Uterus (tissue), 2 donors: ENCODE data around the gene KRTAP5-11.

Experiments used
- POLR2A ChIP-seq, 2 donors: fragments of 450-650 bp; IDR thresholded peaks; one replicate each; pipeline ENCODE4 v1.6.1; 2016; ENCODE audit warnings: antibody characterized with exemption in 2 of 2, mild to moderate bottlenecking in 1 of 2, moderate library complexity in 1 of 2
- TF ChIP-seq, protein P1 (sequence below), 4 experiments: fragments of 200-600 bp in 2 of 4; fragments of 450-650 bp in 2 of 4; sonication (generic) in 2 of 4; IDR thresholded peaks; one replicate each; pipeline ENCODE4 v1.5.1; 2016 to 2019; ENCODE audit warnings: antibody characterized with exemption in 4 of 4, mild to moderate bottlenecking in 2 of 4, moderate library complexity in 1 of 4

DNA sequence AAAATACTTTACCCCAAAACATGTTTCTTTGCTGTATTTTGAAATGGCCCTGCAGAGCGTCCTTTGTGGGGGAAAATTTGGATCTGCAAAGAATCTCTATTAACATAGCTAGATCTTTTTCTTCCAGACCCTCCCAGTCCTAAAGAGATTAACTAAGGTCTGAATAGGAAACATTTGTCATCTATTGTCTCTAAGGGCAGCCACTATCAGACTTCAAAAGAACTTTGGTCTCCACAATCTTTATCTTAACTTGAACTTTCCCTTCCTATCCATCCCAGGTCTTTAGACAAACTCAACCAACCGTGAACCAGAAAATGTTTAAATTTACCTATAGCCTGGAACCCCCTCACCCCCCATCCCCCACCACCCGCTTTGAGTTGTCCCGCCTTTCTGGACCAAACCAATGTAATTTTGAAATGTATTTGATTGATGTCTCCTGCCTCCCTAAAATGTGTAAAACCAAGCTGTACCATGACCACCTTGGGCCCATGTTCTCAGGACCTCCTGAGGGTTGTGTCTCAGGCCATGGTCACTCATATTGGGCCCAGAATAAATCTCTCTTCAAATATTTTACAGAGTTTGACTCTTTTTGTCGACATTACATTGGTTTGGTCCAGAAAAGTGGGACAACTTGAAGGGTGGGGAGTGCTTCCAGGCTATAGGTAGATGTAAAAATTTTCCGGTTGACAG, 38.0 kb downstream of the KRTAP5-11 start:
- TF ChIP-seq, protein P1, sequence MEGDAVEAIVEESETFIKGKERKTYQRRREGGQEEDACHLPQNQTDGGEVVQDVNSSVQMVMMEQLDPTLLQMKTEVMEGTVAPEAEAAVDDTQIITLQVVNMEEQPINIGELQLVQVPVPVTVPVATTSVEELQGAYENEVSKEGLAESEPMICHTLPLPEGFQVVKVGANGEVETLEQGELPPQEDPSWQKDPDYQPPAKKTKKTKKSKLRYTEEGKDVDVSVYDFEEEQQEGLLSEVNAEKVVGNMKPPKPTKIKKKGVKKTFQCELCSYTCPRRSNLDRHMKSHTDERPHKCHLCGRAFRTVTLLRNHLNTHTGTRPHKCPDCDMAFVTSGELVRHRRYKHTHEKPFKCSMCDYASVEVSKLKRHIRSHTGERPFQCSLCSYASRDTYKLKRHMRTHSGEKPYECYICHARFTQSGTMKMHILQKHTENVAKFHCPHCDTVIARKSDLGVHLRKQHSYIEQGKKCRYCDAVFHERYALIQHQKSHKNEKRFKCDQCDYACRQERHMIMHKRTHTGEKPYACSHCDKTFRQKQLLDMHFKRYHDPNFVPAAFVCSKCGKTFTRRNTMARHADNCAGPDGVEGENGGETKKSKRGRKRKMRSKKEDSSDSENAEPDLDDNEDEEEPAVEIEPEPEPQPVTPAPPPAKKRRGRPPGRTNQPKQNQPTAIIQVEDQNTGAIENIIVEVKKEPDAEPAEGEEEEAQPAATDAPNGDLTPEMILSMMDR (IDR thresholded peaks at IDR 0.05): no peak
- no peak for TF ChIP-seq POLR2A (IDR thresholded peaks at IDR 0.05)
